HEK293 (cell line): ENCODE data around the gene EDC3.

Experiments used
- CTCF ChIA-PET: fragments of 350-600 bp; formaldehyde crosslinking; extraction: SDS; loops from one replicate; lab custom pipeline; 2021; ENCODE audit warnings: antibody characterized with exemption; lab: Yijun Ruan, JAX
- POLR2A ChIA-PET: fragments of 300-600 bp; formaldehyde crosslinking; extraction: SDS; loops from one replicate; lab custom pipeline; 2020; ENCODE audit warnings: antibody characterized with exemption, inconsistent platforms; lab: Yijun Ruan, JAX
- H3K27ac ChIP-seq: fragments of 200-500 bp; sonication (Bioruptor generic); 2 replicates; pipeline ENCODE4 v1.5.1; 2014; ENCODE audit warnings: low read depth, low read length, control low read depth, inconsistent platforms; ENCODE audit errors: extremely low read depth
- H3K36me3 ChIP-seq, 2 experiments: fragments of 200-500 bp in 1 of 2; sonication (Bioruptor generic) in 1 of 2; 1 replicate in 1 of 2; 2 replicates in 1 of 2; pipeline ENCODE4 v1.5.1; 2014 to 2017; ENCODE audit warnings: inconsistent platforms in 2 of 2, low read length in 2 of 2; ENCODE audit not compliant: control insufficient read depth in 2 of 2, insufficient read depth in 1 of 2
- H3K4me1 ChIP-seq: fragments of 200-500 bp; sonication (Bioruptor generic); 2 replicates; pipeline ENCODE4 v1.5.1; 2014; ENCODE audit warnings: mild to moderate bottlenecking, low read length, inconsistent platforms; ENCODE audit not compliant: control insufficient read depth, insufficient read depth
- H3K4me3 ChIP-seq: 2 replicates; pipeline ENCODE4 v1.5.1; 2011; ENCODE audit warnings: low read depth, mild to moderate bottlenecking, control low read depth, low read length, moderate library complexity
- H3K9me3 ChIP-seq: fragments of 200-500 bp; sonication (Bioruptor generic); 2 replicates; pipeline ENCODE4 v1.5.1; 2014; ENCODE audit warnings: low read depth, low read length, inconsistent platforms; ENCODE audit not compliant: control insufficient read depth, insufficient read depth
- BCL11B ChIP-seq: fragments of 450-650 bp; formaldehyde crosslinking; IDR thresholded peaks from 2 replicates; pipeline ENCODE4 v1.5.1; 2016; ENCODE audit warnings: low read depth, missing biosample characterization, missing genetic modification characterization
- HOXA7 ChIP-seq: sonication (generic); formaldehyde crosslinking; IDR thresholded peaks from 2 replicates; pipeline ENCODE4 v1.8.1; 2022; ENCODE audit warnings: missing genetic modification reagents, borderline replicate concordance
- MEIS1 ChIP-seq: sonication (generic); formaldehyde crosslinking; IDR thresholded peaks from 2 replicates; pipeline ENCODE4 v1.8.1; 2022; ENCODE audit warnings: missing genetic modification reagents, mild to moderate bottlenecking, borderline replicate concordance
- PRDM1 ChIP-seq: fragments of 450-650 bp; formaldehyde crosslinking; IDR thresholded peaks from 2 replicates; pipeline ENCODE4; 2016; ENCODE audit warnings: missing biosample characterization, missing genetic modification characterization
- SCRT1 ChIP-seq: fragments of 450-650 bp; formaldehyde crosslinking; IDR thresholded peaks from 2 replicates; pipeline ENCODE4 v1.5.1; 2016; ENCODE audit warnings: missing biosample characterization, missing genetic modification characterization, borderline replicate concordance
- SCRT2 ChIP-seq: fragments of 450-650 bp; formaldehyde crosslinking; IDR thresholded peaks from 2 replicates; pipeline ENCODE4 v1.5.1; 2016; ENCODE audit warnings: missing biosample characterization, missing genetic modification characterization
- ZFHX2 ChIP-seq: fragments of 450-650 bp; formaldehyde crosslinking; conservative IDR thresholded peaks from 2 replicates; pipeline ENCODE4 v1.5.1; 2016; ENCODE audit warnings: missing biosample characterization, missing genetic modification characterization
- ZNF138 ChIP-seq: fragments of 450-650 bp; formaldehyde crosslinking; IDR thresholded peaks from 2 replicates; pipeline ENCODE4 v1.5.1; 2016; ENCODE audit warnings: missing biosample characterization, missing genetic modification characterization, borderline replicate concordance
- ZNF2 ChIP-seq: fragments of 450-650 bp; formaldehyde crosslinking; IDR thresholded peaks from 2 replicates; pipeline ENCODE4 v1.5.1; 2016; ENCODE audit warnings: missing biosample characterization, missing genetic modification characterization
- ZNF37A ChIP-seq: fragments of 450-650 bp; IDR thresholded peaks from 2 replicates; pipeline ENCODE4 v1.5.1; 2018; ENCODE audit warnings: missing biosample characterization, missing genetic modification characterization
- ZNF555 ChIP-seq: fragments of 450-650 bp; formaldehyde crosslinking; conservative IDR thresholded peaks from 2 replicates; pipeline ENCODE4 v1.5.1; 2017; ENCODE audit warnings: missing biosample characterization, mild to moderate bottlenecking, missing genetic modification characterization, inconsistent platforms
- ZNF558 ChIP-seq: fragments of 450-650 bp; formaldehyde crosslinking; IDR thresholded peaks from 2 replicates; pipeline ENCODE4 v1.5.1; 2016; ENCODE audit warnings: missing biosample characterization, missing genetic modification characterization
- ZNF600 ChIP-seq: fragments of 450-650 bp; formaldehyde crosslinking; IDR thresholded peaks from 2 replicates; pipeline ENCODE4 v1.5.1; 2016; ENCODE audit warnings: missing biosample characterization, missing genetic modification characterization
- ZNF654 ChIP-seq: fragments of 450-650 bp; formaldehyde crosslinking; IDR thresholded peaks from 2 replicates; pipeline ENCODE4 v1.5.1; 2016; ENCODE audit warnings: low read depth, missing biosample characterization, missing genetic modification characterization
- ZNF660 ChIP-seq: fragments of 450-650 bp; IDR thresholded peaks from 2 replicates; pipeline ENCODE4 v1.5.1; 2018; ENCODE audit warnings: missing biosample characterization, mild to moderate bottlenecking, missing genetic modification characterization
- ZSCAN23 ChIP-seq: fragments of 450-650 bp; formaldehyde crosslinking; IDR thresholded peaks from 2 replicates; pipeline ENCODE4 v1.5.1; 2016; ENCODE audit warnings: missing biosample characterization, missing genetic modification characterization
- TF ChIP-seq, protein P1 (sequence below): fragments of 450-650 bp; formaldehyde crosslinking; IDR thresholded peaks from 2 replicates; pipeline ENCODE4 v1.5.1; 2016; ENCODE audit warnings: missing biosample characterization, missing genetic modification characterization
- TF ChIP-seq, protein P2 (sequence below): fragments of 450-650 bp; formaldehyde crosslinking; IDR thresholded peaks from 2 replicates; pipeline ENCODE4 v1.5.1; 2016; ENCODE audit warnings: missing biosample characterization, missing genetic modification characterization
- TF ChIP-seq, protein P3 (sequence below): fragments of 450-650 bp; formaldehyde crosslinking; IDR thresholded peaks from 2 replicates; pipeline ENCODE4 v1.5.1; 2016; ENCODE audit warnings: missing biosample characterization, missing genetic modification characterization
- TF ChIP-seq, protein P4 (sequence below): fragments of 450-650 bp; formaldehyde crosslinking; IDR thresholded peaks from 2 replicates; pipeline ENCODE4 v1.5.1; 2016; ENCODE audit warnings: missing biosample characterization, missing genetic modification characterization
- TF ChIP-seq, protein P5 (sequence below): fragments of 450-650 bp; formaldehyde crosslinking; conservative IDR thresholded peaks from 2 replicates; pipeline ENCODE4 v1.5.1; 2016; ENCODE audit warnings: low read depth, missing biosample characterization, missing genetic modification characterization
- TF ChIP-seq, protein P6 (sequence below): fragments of 450-650 bp; formaldehyde crosslinking; IDR thresholded peaks from 2 replicates; pipeline ENCODE4 v1.5.1; 2017; ENCODE audit warnings: missing biosample characterization, missing genetic modification characterization

The EDC3 gene

DNA sequence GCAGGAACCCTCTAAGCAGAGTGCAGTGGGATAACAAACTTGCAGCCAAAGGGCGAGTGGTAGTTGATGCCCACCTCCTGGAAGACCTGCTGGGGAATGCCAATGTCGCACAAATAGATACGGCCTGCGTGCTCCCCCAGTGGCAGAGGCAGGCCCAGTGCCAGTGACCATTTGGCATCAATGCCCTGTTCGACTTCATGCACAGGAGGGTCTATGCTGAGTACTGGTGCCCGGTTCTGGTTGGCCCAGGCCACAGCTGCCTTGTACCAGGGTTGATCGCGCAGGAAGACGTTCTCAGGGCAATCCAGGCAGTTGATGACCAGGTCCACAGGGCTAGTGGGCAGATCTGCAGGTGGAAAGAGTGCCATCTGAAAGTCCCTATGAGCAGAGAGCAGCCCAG lies 63.2 kb downstream of the EDC3 start (continued):
- TF ChIP-seq ZFHX2 (no peak), BCL11B (tag by site-specific recombination) (no peak), ZNF138 (tag by site-specific recombination) (no peak)
- TF ChIP-seq, protein P1, sequence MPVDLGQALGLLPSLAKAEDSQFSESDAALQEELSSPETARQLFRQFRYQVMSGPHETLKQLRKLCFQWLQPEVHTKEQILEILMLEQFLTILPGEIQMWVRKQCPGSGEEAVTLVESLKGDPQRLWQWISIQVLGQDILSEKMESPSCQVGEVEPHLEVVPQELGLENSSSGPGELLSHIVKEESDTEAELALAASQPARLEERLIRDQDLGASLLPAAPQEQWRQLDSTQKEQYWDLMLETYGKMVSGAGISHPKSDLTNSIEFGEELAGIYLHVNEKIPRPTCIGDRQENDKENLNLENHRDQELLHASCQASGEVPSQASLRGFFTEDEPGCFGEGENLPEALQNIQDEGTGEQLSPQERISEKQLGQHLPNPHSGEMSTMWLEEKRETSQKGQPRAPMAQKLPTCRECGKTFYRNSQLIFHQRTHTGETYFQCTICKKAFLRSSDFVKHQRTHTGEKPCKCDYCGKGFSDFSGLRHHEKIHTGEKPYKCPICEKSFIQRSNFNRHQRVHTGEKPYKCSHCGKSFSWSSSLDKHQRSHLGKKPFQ (tag by site-specific recombination) = no peak
- TF ChIP-seq, all 188 proteins: peak for 0

DNA sequence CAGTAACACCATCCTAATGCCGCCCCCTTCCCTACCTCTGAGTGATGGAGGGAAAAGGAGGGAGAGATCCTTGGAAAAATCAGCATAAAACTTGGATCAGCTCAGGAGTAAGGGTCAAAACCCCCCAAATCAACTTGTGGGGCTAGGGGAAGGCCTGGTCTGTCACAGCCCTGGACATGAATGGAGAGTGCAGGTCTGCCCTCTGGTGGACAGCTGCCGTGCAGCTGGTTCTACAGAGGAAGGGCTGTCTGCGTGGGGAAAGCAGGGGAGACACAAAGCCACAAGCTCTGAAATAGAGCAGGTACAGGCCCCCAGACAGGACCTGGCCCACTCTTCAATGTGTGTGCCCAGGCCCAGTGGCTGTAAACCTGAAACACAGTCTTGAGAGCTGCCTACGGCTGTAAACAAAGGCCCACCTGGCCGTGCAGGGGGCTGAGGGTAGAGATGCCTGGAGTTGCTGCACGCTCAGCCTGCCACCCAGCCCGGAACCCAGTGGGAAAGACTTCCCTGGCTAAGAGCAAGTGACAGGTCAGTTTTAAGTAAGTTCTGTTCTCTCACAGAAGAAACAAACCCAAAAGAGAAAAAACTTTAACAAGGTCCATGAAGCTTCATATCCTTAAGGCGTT lies 63.8 kb downstream of the EDC3 start:
- H3K36me3 ChIP-seq = peaks cover 25 to 100% of the 10 kb centered on the region in 2 experiments; a peak in 2 of 3 replicates
- ChIA-PET POLR2A (no interaction called here), CTCF (interaction anchor here (0.6 to 14.8 kb wide), 40 partner anchors 11 to 324 kb away, joined by 3 to 800 read pairs (median 4); partner anchors contain the start of genes ARID3B, CLK3 and CYP11A1)

More for the DNA sequence above, 63.8 kb downstream of the EDC3 start:
- no peaks in the 10 kb centered on the region for H3K4me1 ChIP-seq
- no peaks in the 10 kb centered on the region for H3K9me3 ChIP-seq
- 0 out of 2 replicates have a peak, but pooled peaks have one; percentile 40 for TF ChIP-seq SCRT2
- peak; percentile 50 for TF ChIP-seq ZNF654 (tag by site-specific recombination)
- TF ChIP-seq, protein P2, sequence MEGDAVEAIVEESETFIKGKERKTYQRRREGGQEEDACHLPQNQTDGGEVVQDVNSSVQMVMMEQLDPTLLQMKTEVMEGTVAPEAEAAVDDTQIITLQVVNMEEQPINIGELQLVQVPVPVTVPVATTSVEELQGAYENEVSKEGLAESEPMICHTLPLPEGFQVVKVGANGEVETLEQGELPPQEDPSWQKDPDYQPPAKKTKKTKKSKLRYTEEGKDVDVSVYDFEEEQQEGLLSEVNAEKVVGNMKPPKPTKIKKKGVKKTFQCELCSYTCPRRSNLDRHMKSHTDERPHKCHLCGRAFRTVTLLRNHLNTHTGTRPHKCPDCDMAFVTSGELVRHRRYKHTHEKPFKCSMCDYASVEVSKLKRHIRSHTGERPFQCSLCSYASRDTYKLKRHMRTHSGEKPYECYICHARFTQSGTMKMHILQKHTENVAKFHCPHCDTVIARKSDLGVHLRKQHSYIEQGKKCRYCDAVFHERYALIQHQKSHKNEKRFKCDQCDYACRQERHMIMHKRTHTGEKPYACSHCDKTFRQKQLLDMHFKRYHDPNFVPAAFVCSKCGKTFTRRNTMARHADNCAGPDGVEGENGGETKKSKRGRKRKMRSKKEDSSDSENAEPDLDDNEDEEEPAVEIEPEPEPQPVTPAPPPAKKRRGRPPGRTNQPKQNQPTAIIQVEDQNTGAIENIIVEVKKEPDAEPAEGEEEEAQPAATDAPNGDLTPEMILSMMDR (tag by site-specific recombination) = peak; percentile 91
- TF ChIP-seq, protein P3, sequence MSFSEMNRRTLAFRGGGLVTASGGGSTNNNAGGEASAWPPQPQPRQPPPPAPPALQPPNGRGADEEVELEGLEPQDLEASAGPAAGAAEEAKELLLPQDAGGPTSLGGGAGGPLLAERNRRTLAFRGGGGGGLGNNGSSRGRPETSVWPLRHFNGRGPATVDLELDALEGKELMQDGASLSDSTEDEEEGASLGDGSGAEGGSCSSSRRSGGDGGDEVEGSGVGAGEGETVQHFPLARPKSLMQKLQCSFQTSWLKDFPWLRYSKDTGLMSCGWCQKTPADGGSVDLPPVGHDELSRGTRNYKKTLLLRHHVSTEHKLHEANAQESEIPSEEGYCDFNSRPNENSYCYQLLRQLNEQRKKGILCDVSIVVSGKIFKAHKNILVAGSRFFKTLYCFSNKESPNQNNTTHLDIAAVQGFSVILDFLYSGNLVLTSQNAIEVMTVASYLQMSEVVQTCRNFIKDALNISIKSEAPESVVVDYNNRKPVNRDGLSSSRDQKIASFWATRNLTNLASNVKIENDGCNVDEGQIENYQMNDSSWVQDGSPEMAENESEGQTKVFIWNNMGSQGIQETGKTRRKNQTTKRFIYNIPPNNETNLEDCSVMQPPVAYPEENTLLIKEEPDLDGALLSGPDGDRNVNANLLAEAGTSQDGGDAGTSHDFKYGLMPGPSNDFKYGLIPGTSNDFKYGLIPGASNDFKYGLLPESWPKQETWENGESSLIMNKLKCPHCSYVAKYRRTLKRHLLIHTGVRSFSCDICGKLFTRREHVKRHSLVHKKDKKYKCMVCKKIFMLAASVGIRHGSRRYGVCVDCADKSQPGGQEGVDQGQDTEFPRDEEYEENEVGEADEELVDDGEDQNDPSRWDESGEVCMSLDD (tag by site-specific recombination) = no peak
- TF ChIP-seq, protein P4, sequence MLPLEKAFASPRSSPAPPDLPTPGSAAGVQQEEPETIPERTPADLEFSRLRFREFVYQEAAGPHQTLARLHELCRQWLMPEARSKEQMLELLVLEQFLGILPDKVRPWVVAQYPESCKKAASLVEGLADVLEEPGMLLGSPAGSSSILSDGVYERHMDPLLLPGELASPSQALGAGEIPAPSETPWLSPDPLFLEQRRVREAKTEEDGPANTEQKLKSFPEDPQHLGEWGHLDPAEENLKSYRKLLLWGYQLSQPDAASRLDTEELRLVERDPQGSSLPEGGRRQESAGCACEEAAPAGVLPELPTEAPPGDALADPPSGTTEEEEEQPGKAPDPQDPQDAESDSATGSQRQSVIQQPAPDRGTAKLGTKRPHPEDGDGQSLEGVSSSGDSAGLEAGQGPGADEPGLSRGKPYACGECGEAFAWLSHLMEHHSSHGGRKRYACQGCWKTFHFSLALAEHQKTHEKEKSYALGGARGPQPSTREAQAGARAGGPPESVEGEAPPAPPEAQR (tag by site-specific recombination) = no peak
- TF ChIP-seq PRDM1 (tag by site-specific recombination) = no peak
- TF ChIP-seq HOXA7 (CRISPR knock-in tag) = no peak
- 0 out of 2 replicates have a peak, but pooled peaks have one; percentile 45 for TF ChIP-seq ZNF600 (tag by site-specific recombination)
- TF ChIP-seq ZNF37A (tag by site-specific recombination) = no peak
- TF ChIP-seq ZSCAN23 (tag by site-specific recombination) = no peak
- TF ChIP-seq ZNF555 (tag by site-specific recombination) = no peak
- TF ChIP-seq, protein P5, sequence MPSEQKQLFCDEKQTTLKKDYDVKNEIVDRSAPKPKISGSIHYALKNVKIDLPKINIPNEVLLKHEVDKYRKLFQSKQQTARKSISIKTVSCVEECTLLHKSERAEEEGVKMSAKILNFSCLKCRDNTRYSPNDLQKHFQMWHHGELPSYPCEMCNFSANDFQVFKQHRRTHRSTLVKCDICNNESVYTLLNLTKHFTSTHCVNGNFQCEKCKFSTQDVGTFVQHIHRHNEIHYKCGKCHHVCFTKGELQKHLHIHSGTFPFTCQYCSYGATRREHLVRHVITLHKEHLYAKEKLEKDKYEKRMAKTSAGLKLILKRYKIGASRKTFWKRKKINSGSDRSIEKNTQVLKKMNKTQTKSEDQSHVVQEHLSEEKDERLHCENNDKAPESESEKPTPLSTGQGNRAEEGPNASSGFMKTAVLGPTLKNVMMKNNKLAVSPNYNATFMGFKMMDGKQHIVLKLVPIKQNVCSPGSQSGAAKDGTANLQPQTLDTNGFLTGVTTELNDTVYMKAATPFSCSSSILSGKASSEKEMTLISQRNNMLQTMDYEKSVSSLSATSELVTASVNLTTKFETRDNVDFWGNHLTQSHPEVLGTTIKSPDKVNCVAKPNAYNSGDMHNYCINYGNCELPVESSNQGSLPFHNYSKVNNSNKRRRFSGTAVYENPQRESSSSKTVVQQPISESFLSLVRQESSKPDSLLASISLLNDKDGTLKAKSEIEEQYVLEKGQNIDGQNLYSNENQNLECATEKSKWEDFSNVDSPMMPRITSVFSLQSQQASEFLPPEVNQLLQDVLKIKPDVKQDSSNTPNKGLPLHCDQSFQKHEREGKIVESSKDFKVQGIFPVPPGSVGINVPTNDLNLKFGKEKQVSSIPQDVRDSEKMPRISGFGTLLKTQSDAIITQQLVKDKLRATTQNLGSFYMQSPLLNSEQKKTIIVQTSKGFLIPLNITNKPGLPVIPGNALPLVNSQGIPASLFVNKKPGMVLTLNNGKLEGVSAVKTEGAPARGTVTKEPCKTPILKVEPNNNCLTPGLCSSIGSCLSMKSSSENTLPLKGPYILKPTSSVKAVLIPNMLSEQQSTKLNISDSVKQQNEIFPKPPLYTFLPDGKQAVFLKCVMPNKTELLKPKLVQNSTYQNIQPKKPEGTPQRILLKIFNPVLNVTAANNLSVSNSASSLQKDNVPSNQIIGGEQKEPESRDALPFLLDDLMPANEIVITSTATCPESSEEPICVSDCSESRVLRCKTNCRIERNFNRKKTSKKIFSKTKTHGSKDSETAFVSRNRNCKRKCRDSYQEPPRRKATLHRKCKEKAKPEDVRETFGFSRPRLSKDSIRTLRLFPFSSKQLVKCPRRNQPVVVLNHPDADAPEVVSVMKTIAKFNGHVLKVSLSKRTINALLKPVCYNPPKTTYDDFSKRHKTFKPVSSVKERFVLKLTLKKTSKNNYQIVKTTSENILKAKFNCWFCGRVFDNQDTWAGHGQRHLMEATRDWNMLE = no peak
- TF ChIP-seq, protein P6, sequence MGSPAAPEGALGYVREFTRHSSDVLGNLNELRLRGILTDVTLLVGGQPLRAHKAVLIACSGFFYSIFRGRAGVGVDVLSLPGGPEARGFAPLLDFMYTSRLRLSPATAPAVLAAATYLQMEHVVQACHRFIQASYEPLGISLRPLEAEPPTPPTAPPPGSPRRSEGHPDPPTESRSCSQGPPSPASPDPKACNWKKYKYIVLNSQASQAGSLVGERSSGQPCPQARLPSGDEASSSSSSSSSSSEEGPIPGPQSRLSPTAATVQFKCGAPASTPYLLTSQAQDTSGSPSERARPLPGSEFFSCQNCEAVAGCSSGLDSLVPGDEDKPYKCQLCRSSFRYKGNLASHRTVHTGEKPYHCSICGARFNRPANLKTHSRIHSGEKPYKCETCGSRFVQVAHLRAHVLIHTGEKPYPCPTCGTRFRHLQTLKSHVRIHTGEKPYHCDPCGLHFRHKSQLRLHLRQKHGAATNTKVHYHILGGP = no peak
- 0 out of 2 replicates have a peak, but pooled peaks have one; percentile 22 for TF ChIP-seq ZNF660 (tag by site-specific recombination)
- peak; percentile 95 for TF ChIP-seq ZNF2 (tag by site-specific recombination)
- TF ChIP-seq MEIS1 (CRISPR knock-in tag) = no peak
- no peak for TF ChIP-seq ZFHX2
- no peak for TF ChIP-seq ZNF558 (tag by site-specific recombination)
- TF ChIP-seq SCRT1 (tag by site-specific recombination) = peak; percentile 37; the same call in 1 of the 2 replicates
- H3K4me3 ChIP-seq = no peak overlapping the region
- H3K27ac ChIP-seq = no peak overlapping the region
